PC-9 (cell line): ENCODE data around the gene CHRDL2.

ENCODE experiments used
- CTCF ChIP-seq: fragments of 200-600 bp; sonication (generic); conservative IDR thresholded peaks from 2 replicates; pipeline ENCODE4 v1.6.1; 2017; ENCODE audit warnings: mixed run types, antibody characterized with exemption, mild to moderate bottlenecking, moderate library complexity
- EZH2 ChIP-seq: fragments of 200-600 bp; sonication (generic); IDR thresholded peaks from 2 replicates; pipeline ENCODE4 v1.8.0; 2017; ENCODE audit warnings: antibody characterized with exemption, low read depth

GRCh38 chr11:74675761-74676160 lies 55.5 kb downstream of the CHRDL2 start:
- no peak for TF ChIP-seq EZH2
- no peak for TF ChIP-seq CTCF
